Caki2 (cell line): ENCODE measurements around the gene SEC23A. TPM values are rescaled to one million over a fixed set of nuclear protein-coding genes. Genes with fewer than 3 reads are reported as not detected.
"Not testable (repeated sequence)": the region's sequence is repeated elsewhere in the genome, so short reads cannot be mapped to it uniquely, and the experiment has no call there.

ENCODE experiments used
- DNase-seq: peaks from one replicate; pipeline ENCODE4 v3.0.0-alpha.2; 2015; ENCODE audit warnings: low read depth
- in situ Hi-C: cut with HindIII; loops from 2 replicates; pipeline ENCODE4 v1.10.0; 2016; ENCODE audit warnings: low sequenced_read_pairs, low pct_unique_long_range_greater_than_20kb, mixed read lengths
- total RNA-seq: library from RNA; depleted of rRNA; stranded (reverse); fragments of >200 nt; shearing (Covaris generic); gene quantifications from 2 replicates; pipeline ENCODE4 v1.2.3, GENCODE V29; 2014; ENCODE audit warnings: low replicate concordance

The SEC23A gene
- total RNA-seq, 1 experiment from 2014 or later: 175 TPM

DNA sequence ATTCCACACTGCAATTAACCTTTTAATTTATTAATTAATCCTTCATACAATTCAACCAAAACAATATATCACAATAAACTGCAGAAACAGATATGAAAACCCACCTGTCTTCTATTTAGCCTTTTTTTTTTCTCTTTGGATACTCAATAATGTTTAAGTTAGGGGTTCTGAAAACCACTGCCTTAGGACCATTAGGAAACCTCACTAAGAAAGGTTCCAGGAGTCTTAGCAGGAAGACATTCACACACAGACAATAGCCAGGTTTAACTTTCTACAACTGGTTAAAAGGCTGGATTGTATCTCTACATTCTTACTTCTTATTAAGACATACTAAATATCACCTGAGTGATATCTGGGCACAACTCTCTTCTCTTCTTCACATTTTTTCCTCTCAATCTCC lies 3.3 kb downstream of the SEC23A start:
- DNase-seq: no peak
- in situ Hi-C loops: no loop called here

DNA sequence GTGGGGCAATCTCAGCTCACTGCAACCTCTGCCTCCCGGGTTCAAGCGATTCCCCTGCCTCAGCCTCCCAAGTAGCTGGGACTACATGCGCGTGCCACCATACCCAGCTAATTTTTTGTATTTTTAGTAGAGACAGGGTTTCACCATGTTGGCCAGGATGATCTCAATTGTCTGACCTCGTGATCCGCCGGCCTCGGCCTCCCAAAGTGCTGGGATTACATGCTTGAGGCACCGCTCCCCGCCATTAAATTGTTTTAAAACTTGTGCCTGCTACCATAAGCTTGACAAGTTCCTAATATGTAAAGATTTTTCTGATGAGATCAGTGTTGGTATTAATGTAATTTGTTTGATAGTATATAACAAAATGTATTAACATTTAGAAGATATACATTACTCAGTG lies 3.8 kb downstream of the SEC23A start:
- in situ Hi-C loops, DNase-seq: not testable (repeated sequence)

DNA sequence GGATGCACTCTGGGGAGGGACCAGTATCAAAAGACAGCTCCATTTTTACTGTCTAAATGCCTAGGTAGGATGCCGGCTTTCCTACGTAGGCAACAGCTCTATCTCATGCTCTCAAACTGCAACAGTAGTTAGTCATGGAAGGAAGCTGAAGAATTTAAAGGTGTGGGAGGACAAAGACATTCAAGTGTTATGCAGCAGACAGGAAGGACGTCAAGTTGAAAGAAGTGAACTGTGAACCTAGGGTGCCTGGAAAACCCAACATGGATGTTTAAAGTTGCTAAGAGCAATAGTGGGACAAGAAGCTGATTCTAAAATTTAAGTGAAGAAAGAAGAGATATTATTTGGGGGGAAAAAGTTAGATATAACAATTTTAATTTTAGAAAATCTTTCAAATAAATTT lies 5.9 kb downstream of the SEC23A start:
- in situ Hi-C loops: no loop called here
- DNase-seq: no peak

- DNase-seq: no peak
- in situ Hi-C loops: no loop called here
Observed at GRCh38 chr14:39094515-39094914, 8.5 kb downstream of the SEC23A start.

DNA sequence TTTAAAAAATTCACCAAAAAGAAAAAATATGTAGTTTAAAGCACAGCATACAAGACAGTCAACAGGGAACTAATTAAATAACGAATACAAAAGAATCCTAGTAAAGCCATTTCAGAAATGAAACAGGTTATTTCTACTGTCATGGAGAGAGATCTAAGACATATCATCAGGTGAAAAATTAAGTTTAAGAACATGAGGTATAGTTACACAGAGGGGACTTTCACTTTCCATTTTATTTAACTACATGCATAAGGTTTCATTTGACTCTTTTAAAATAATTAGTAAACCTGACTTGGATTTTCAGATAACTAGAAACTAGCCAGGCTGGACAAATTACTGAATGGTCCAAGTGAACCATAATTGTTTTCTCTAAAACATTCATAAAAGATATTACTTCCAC lies 11.3 kb downstream of the SEC23A start:
- in situ Hi-C loops: no loop called here
- DNase-seq: no peak

DNA sequence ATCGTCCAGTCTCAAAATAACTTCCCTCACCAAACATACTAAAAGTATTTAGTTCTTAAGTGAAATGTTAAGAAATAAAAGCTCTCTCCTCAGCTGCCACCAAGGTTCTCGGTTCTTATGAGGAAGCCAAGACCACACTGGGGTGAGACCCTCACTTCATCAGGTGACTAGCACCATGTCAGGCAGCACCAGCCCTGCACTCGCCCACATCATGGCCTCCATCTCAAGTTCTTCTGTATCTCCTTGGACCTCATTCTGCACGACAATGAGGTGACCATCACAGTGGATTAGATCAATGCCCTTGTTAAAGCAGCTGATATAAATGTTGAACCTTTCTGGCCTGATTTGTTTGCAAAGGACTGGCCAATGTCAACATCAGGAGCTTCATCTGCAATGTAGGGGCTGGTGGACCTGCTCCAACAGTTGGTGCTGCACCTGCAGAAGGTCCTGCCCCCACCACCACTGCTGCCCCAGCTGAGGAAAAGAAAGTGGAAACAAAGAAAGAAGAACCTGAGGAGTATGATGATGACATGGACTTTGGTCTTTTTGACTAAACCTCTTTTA lies 12.4 kb downstream of the SEC23A start:
- in situ Hi-C loops: no loop called here
- no peak for DNase-seq

- DNase-seq: no peak
- in situ Hi-C loops: no loop called here
Observed at GRCh38 chr14:39087493-39087892, 15.5 kb downstream of the SEC23A start.

- no peak for DNase-seq
- in situ Hi-C loops: no loop called here
Observed at GRCh38 chr14:39085933-39086332, 17.1 kb downstream of the SEC23A start.

GRCh38 chr14:39083127-39083526 lies 19.9 kb downstream of the SEC23A start:
- in situ Hi-C loops: no loop called here
- no peak for DNase-seq

GRCh38 chr14:39080886-39081285 lies 22.1 kb downstream of the SEC23A start:
- in situ Hi-C loops: no loop called here
- no peak for DNase-seq

DNA sequence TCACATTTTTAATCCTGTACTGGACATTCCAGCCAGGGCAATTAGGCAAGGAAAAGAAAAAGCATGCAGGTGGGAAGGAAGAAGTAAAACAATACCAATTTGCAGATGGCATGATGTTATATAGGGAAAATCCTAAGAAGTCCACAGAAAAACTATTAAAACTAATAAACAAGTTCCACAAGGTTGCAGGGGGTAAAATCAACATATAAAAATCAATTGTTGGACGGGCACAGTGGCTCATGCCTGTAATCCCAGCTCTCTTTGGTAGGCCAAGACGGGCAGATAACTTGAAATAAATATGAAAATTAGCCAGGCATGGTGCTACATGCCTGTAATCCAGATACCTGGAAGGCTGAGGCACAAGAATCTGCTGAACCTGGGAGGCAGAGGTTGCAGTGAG lies 31.9 kb downstream of the SEC23A start:
- DNase-seq: no peak
- in situ Hi-C loops: no loop called here

DNA sequence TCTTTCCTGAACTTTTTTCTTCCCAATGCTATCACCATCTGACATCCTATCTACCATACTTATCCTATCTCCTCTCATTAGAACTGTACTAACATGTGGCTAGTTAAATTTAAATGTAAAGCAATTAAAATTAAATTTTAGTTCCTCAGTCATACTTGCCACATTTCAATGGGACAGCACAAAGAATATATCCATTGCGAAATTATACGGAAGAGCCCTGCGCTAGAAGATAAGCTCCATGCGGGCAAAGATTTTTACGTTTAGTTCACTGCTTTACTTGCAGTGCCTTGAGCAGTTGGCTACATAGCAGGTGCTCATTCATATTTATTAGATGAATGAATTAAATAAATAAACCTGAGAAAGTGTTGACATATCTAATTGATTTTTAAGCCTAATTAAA lies 33.1 kb downstream of the SEC23A start:
- DNase-seq: no peak
- in situ Hi-C loops: no loop called here

GRCh38 chr14:39069169-39069805 lies 33.7 kb downstream of the SEC23A start:
- DNase-seq, in situ Hi-C loops: not testable (repeated sequence)

DNA sequence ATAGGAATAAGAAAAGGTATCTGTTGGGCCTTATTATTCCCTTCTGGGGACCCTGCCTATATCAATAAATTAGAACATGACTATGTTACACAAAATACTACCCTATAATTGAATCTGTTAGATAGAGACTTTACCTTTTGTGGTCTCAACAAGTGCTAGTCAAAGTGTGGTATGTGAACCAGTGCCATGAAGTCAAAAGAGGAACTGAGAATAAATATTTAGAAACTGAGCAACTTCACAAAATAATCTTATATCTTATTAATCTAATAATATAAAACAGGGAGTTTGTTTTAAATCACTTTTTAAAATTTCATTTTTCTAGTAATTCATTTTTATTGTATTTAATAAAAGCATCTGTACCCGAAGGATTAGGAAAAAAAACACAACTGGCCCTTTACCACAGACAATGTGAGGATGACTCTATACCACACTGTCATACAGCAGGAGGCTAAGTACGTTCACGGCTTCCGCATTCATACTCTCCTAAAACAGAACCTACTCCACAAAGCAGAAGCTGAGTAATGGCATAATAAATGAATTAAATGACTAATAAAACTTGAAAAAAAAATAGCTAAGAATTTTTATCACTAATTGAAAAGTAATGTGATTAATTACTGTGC lies 42.1 kb downstream of the SEC23A start:
- in situ Hi-C loops: no loop called here
- no peak for DNase-seq

DNA sequence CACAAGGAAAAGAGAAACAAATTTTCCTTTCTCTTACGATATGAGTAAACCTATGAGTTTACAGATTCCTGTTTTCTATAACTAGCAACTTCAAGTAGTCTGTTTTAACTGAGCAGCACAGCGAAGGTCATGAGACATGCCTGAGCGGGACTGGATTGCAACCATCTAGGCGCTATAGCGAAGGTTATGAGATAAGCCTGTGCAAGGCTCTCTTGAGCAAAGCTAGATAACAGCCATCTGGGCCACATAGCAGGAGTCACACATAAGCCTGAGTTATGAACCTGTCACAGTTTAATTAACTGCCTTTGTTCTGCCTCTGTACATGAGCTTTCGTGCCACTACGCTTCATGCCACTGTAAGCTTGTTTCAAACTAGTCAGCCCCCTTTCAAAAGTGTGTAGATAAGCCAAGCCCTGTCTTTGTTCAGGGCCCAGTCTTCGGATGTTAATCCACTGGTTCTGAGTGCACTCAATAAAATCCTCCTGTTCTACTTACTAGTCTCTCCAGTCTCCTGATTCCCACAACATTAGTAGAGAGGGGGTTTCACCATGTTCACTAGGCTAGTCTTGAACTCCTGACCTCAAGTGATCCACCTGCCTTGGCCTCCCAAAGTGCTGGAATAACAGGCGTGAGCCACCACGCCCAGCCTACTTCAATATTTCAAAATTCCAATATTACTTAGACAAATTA lies 47.1 kb downstream of the SEC23A start:
- peak; percentile 23 for DNase-seq

GRCh38 chr14:39052869-39053454 lies 50.1 kb downstream of the SEC23A start:
- in situ Hi-C loops, DNase-seq: not testable (repeated sequence)

More for the DNA sequence above, 47.1 kb downstream of the SEC23A start:
- in situ Hi-C loops: no loop called here

- in situ Hi-C loops: no loop called here
- peak; percentile 72 for DNase-seq
Observed at GRCh38 chr14:39050389-39050788, 52.6 kb downstream of the SEC23A start.

DNA sequence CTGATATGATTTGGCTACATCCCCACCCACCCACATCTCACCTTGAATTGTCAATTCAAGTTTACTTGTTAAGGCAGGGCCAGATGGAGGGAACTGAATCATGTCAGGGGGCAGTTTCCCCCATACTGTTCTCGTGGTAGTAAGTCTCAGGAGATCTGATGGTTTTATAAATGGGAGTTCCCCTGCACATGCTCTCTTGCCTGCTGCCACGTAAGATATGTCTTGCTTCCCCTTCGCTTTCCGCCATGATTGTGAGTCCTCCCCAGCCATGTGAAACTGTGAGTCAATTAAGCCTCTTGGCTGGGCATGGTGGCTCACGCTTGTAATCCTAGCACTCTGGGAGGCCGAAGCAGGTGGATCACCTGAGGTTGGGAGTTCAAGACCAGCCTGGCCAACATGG lies 57.1 kb downstream of the SEC23A start:
- DNase-seq: not testable (repeated sequence)

DNA sequence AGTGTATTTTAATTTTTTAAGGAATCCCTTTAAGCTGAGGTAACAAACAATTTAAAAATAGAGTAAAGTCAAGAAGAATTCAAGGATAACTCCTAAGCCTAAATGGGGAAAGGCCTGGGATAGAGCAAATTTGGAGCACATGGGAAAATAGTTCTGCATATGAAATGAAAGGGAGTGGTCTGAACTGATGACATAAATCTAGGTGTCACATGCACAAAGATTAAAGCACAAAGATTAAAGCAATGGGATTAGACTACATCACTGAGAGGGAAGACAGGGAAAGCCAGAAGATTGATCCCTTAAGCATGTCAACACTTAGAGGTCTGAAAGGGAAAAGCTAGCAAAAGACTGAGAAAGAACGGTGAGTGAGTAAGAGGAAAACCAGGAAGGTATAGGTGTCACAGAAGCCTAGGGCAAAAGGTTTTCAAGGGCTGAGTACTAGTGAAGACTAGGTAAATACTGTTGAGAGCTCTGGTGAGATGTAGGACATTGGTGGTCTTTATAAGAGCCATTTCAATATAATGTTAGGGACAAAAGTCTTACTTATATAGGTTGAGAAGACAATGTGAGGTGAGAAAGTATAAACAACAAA lies 59.6 kb downstream of the SEC23A start:
- no peak for DNase-seq

More for the DNA sequence above, 57.1 kb downstream of the SEC23A start:
- in situ Hi-C loops: not testable (repeated sequence)

More for the DNA sequence above, 59.6 kb downstream of the SEC23A start:
- in situ Hi-C loops: no loop called here
